ENCODE measurements around the gene GRAMD4.

- no peak for TF ChIP-seq CTCF (IDR thresholded peaks at IDR 0.05)
- no peak for TF ChIP-seq POLR2AphosphoS5 (IDR thresholded peaks at IDR 0.05)
These were observed 35.9 kb upstream of the GRAMD4 start for GRCh38 chr22:46584081-46584921.

Data from breast epithelium (tissue), 3 donors.